ENCODE measurements around the gene HNMT. TPM values are rescaled to one million over a fixed set of nuclear protein-coding genes. Genes with fewer than 3 reads are reported as not detected.

Gene HNMT
- total RNA-seq, 1 experiment from 2014 or later = 3.1 TPM

DNA sequence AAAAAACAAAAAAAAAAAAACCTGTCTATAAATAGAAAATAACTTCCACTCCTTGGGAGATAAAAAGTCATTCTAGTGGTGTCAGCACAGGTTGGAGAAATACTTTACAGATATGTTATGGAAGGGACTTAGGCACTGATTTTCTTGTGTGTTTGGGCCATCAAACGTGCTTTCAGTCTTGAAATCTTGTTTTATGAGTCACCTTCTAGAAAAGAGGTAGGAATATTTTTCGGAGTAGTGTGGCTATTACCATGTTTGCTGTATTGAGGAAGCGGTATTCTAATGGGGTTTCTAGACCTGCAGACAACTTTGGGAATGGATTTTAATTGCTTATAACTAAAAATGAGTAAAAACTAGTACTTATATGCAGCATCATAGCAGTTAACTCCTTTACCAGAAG is 12.0 kb downstream of the HNMT start (continued):
- TF ChIP-seq, protein P1, sequence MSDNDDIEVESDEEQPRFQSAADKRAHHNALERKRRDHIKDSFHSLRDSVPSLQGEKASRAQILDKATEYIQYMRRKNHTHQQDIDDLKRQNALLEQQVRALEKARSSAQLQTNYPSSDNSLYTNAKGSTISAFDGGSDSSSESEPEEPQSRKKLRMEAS (CRISPR knock-in tag; IDR thresholded peaks at IDR 0.05) = no peak
- TF ChIP-seq ATF3 (CRISPR knock-in tag; conservative IDR thresholded peaks at IDR 0.05) (no peak), ZNF671 (CRISPR knock-in tag; IDR thresholded peaks at IDR 0.05) (no peak), NFYB (CRISPR knock-in tag; conservative IDR thresholded peaks at IDR 0.05; ENCODE audit: low read depth) (no peak), USF2 (CRISPR knock-in tag; IDR thresholded peaks at IDR 0.05) (no peak), MXD4 (CRISPR knock-in tag; IDR thresholded peaks at IDR 0.05; ENCODE audit: borderline replicate concordance) (no peak), FOXK1 (CRISPR knock-in tag; IDR thresholded peaks at IDR 0.05) (no peak)

- CTCF ChIA-PET = no interaction called here
Measured at GRCh38 chr2:137977790-137978189, 13.5 kb downstream of the HNMT start.

More at GRCh38 chr2:137977790-137978189, 13.5 kb downstream of the HNMT start:
- no peaks in the 10 kb centered on the region for H3K27me3 Mint-ChIP-seq (ENCODE audit: low read depth)
- peaks cover 19% of the 10 kb centered on the region for H3K4me1 Mint-ChIP-seq
- H3K9me3 Mint-ChIP-seq = no peaks in the 10 kb centered on the region
- DNase-seq (ENCODE audit: low spot score) (no peak), ATAC-seq (no peak; the same call in 1 of the 2 replicates)
- H3K36me3 Mint-ChIP-seq = no peaks in the 10 kb centered on the region
- H3K27ac Mint-ChIP-seq = no peak overlapping the region
- TF ChIP-seq SMAD3 (CRISPR knock-in tag; IDR thresholded peaks at IDR 0.05; ENCODE audit: borderline replicate concordance) (no peak), GTF2I (CRISPR knock-in tag; conservative IDR thresholded peaks at IDR 0.05) (no peak), TP53 (CRISPR knock-in tag; IDR thresholded peaks at IDR 0.05) (no peak), ATF6 (CRISPR knock-in tag; IDR thresholded peaks at IDR 0.05) (no peak), ZNF416 (CRISPR knock-in tag; IDR thresholded peaks at IDR 0.05) (no peak), E2F1 (CRISPR knock-in tag; IDR thresholded peaks at IDR 0.05) (no peak), ERG (CRISPR knock-in tag; IDR thresholded peaks at IDR 0.05) (no peak), CREB1 (CRISPR knock-in tag; IDR thresholded peaks at IDR 0.05) (no peak), OVOL2 (CRISPR knock-in tag; IDR thresholded peaks at IDR 0.05; ENCODE audit: borderline replicate concordance) (no peak)
- TF ChIP-seq, protein P2, sequence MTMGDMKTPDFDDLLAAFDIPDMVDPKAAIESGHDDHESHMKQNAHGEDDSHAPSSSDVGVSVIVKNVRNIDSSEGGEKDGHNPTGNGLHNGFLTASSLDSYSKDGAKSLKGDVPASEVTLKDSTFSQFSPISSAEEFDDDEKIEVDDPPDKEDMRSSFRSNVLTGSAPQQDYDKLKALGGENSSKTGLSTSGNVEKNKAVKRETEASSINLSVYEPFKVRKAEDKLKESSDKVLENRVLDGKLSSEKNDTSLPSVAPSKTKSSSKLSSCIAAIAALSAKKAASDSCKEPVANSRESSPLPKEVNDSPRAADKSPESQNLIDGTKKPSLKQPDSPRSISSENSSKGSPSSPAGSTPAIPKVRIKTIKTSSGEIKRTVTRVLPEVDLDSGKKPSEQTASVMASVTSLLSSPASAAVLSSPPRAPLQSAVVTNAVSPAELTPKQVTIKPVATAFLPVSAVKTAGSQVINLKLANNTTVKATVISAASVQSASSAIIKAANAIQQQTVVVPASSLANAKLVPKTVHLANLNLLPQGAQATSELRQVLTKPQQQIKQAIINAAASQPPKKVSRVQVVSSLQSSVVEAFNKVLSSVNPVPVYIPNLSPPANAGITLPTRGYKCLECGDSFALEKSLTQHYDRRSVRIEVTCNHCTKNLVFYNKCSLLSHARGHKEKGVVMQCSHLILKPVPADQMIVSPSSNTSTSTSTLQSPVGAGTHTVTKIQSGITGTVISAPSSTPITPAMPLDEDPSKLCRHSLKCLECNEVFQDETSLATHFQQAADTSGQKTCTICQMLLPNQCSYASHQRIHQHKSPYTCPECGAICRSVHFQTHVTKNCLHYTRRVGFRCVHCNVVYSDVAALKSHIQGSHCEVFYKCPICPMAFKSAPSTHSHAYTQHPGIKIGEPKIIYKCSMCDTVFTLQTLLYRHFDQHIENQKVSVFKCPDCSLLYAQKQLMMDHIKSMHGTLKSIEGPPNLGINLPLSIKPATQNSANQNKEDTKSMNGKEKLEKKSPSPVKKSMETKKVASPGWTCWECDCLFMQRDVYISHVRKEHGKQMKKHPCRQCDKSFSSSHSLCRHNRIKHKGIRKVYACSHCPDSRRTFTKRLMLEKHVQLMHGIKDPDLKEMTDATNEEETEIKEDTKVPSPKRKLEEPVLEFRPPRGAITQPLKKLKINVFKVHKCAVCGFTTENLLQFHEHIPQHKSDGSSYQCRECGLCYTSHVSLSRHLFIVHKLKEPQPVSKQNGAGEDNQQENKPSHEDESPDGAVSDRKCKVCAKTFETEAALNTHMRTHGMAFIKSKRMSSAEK (CRISPR knock-in tag; IDR thresholded peaks at IDR 0.05; ENCODE audit: borderline replicate concordance) = no peak
- TF ChIP-seq, protein P3, sequence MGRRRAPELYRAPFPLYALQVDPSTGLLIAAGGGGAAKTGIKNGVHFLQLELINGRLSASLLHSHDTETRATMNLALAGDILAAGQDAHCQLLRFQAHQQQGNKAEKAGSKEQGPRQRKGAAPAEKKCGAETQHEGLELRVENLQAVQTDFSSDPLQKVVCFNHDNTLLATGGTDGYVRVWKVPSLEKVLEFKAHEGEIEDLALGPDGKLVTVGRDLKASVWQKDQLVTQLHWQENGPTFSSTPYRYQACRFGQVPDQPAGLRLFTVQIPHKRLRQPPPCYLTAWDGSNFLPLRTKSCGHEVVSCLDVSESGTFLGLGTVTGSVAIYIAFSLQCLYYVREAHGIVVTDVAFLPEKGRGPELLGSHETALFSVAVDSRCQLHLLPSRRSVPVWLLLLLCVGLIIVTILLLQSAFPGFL (CRISPR knock-in tag; IDR thresholded peaks at IDR 0.05; ENCODE audit: borderline replicate concordance) = no peak
- POLR2A ChIA-PET = no interaction called here
- H3K4me3 Mint-ChIP-seq = no peak overlapping the region

All from WTC11 (cell line).